ENCODE results near the gene OR6K3.

DNA sequence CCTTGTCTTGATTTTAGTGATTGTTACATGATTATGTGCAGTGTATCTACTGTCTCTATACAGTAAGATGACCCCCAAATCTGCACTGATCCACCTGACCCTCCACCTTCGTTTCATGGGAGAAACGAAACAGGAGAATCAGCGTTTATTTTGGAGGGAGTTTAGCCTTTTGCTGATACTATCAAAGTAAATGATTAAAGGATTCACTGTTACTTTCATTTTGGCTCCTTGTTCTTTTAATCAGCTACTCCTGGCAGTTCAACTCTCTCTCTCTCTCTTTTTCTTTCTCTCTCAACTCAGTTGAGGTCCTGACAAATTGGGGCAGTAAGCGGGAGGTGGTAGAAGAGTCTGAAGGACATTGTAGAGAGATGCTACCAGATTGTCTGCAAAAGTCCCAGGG is 9.9 kb upstream of the OR6K3 start:
- TF ChIP-seq FOXM1 (IDR thresholded peaks at IDR 0.05; ENCODE audit: borderline replicate concordance) (no peak), FOXK2 (IDR thresholded peaks at IDR 0.05) (no peak), BHLHE40 (IDR thresholded peaks at IDR 0.05; ENCODE audit: borderline replicate concordance) (no peak), ELF4 (IDR thresholded peaks at IDR 0.05) (no peak), SUZ12 (IDR thresholded peaks at IDR 0.05) (no peak), SP1 (IDR thresholded peaks at IDR 0.05) (no peak), HDGF (IDR thresholded peaks at IDR 0.05; ENCODE audit: borderline replicate concordance) (no peak), FOXA1 (IDR thresholded peaks at IDR 0.05) (no peak)

All from HEK293T (cell line).